ENCODE data around the gene DNAJC22. TPM values are rescaled to one million over a fixed set of nuclear protein-coding genes. Genes with fewer than 3 reads are reported as not detected.

Gene DNAJC22
- total RNA-seq, 1 donor from 2014 or later, result not detected

DNA sequence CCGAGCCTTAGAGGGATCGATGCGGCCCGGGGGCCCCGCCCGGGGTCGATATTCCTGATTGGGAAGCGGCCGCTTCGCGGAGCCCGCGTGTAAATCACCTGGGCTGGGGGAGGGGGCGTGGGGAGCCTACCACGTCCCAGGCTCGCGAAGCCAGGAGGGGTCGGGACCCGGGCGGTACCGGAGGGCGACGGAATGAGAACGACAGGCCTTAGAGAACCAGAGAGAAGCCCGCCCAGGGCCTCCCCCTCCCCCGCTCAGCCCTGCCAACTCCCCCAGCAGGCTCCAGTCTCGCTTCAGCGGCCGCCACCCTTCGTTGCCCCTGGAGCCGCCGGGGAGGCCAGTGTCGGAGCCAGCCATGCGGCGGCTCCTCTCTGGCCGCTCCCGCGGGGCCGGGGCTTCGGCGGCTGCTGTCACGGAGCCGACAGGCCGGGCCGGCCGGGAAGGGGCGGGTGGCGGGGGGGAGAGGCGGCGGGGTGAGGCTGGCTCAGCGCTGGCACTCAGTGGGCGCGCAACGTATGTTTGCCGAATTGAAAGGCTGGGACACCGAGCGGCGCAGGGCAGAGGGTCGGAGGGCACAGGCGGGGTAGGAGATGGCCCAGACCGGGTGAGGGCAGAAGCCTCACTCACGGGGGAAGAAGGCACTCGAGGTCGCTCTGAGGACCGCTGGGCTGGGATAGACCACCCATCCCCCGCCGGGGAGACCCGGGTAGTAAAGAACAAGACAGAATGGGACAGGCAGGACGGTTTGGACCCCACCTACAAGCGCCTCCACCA, 1.4 kb upstream of the DNAJC22 start:
- Histone ChIP-seq H3K4me1 (peaks cover 34 to 50% of the 10 kb centered on the region in 2 donors), H3K27me3 (peaks cover 25% of the 10 kb centered on the region), H3K9me3 (no peaks in the 10 kb centered on the region), H3K27ac (no peak overlapping the region), H3K4me3 (peak overlapping the region; percentile 41 to 69), H3K36me3 (no peaks in the 10 kb centered on the region)
- intact Hi-C loops (cut with DNase I), result loop anchor here (10.0 kb wide), 1 partner anchor 280 kb away; the partner anchor contains the start of genes KMT2D and RHEBL1
- TF ChIP-seq, protein P1, sequence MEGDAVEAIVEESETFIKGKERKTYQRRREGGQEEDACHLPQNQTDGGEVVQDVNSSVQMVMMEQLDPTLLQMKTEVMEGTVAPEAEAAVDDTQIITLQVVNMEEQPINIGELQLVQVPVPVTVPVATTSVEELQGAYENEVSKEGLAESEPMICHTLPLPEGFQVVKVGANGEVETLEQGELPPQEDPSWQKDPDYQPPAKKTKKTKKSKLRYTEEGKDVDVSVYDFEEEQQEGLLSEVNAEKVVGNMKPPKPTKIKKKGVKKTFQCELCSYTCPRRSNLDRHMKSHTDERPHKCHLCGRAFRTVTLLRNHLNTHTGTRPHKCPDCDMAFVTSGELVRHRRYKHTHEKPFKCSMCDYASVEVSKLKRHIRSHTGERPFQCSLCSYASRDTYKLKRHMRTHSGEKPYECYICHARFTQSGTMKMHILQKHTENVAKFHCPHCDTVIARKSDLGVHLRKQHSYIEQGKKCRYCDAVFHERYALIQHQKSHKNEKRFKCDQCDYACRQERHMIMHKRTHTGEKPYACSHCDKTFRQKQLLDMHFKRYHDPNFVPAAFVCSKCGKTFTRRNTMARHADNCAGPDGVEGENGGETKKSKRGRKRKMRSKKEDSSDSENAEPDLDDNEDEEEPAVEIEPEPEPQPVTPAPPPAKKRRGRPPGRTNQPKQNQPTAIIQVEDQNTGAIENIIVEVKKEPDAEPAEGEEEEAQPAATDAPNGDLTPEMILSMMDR (IDR thresholded peaks at IDR 0.05), result no peak
- no peak for DNase-seq (ENCODE audit: low spot score in 2 of 2)

DNA sequence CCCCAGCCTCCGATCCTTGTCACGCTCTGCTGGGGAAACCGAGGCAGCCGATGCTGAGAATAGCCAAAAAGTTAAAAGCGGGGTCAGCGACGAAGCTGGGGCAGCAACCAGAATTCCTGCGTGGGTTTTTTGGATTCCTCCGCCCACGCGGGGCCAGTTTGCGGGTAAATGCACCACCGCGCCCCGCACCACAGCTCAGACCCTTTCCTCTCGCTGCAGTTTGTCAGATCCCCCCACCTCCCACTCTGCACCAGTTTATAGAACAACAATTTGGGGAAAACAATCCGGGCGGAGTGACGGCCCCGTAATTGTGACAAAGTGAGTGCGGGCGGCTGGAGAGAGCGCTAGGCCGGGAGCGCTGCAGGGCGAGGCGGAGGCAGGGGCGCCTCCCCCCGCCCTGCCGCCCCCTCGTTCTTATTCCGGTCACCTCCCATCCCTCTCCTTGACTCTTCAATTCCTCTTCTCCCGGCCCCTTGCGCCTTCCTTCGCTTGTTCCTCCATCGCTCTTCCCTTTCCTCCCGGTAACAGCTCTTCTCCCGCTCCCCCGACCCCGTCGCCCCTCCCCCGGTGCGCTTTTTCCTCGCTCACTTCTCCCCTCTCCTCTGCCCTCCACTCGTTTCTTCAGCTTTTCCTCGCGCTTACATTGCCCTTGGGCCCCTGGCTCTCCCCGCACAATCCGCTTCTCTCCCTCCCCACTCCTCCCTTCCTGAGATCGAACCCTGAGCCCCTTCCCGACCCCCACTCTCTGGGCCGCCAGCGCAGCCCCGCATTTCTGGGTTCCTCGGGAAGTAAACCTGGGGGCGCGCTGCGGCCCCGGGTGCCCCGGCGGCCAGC, 646 bp upstream of the DNAJC22 start:
- intact Hi-C loops (cut with DNase I), result loop anchor here (10.0 kb wide), 1 partner anchor 281 kb away; the partner anchor contains the start of genes KMT2D and RHEBL1
- H3K36me3 ChIP-seq, result no peaks in the 10 kb centered on the region
- peaks cover 34 to 50% of the 10 kb centered on the region in 2 donors for H3K4me1 ChIP-seq
- TF ChIP-seq, protein P1 (IDR thresholded peaks at IDR 0.05), result no peak
- H3K4me3 ChIP-seq, result peak overlapping the region; percentile 41 to 69
- H3K27me3 ChIP-seq, result peaks cover 25% of the 10 kb centered on the region
- H3K27ac ChIP-seq, result no peak overlapping the region
- H3K9me3 ChIP-seq, result no peaks in the 10 kb centered on the region
- no peak for DNase-seq (ENCODE audit: low spot score in 2 of 2)

DNA sequence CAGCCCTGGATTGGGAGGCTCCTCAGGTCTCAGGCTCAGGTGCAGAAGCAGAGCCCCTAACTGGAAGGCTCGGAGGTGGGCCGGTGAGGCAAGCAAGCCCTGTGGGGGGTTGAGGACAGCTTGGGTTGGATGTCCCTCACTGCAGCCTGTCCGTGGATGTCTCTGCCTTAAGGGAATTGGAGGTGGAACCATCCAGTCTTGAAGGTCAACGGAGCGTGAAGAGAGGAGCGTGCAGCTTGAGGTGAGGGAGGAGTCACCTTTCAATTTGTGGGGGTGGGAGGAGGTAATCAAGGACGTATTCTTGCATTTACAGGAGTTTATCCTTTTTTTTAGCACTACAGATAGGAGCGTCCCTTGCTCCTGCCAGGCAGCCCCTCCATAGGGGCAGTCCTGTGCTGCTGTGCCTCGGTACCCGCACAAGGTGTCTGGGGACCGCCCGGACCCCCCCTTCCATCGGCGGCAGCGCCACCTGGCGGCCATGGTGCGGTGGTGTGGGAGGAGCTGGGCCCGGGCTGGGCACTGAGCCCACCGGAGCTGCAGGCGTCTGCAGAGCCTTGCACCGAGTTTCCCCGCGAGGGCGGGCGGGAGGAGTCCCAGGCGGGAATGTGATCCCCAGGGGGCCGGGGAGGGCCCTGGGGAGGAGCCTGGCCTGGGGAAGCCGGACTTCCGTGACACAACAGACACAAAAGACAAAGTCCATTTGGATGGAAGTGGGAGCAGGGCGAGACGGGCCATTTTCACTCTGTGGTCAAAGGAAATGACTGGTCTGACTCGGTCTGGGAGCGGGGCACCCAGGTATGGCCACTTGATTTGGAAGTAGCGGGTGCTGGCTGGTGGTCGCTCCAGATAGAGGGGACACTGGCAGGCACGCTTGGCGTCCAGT, 864 bp downstream of the DNAJC22 start:
- Histone ChIP-seq H3K27ac (no peak overlapping the region), H3K27me3 (peaks cover 25% of the 10 kb centered on the region), H3K4me1 (peaks cover 30 to 49% of the 10 kb centered on the region in 2 donors), H3K4me3 (peak overlapping the region; percentile 41 to 69), H3K9me3 (no peaks in the 10 kb centered on the region), H3K36me3 (no peaks in the 10 kb centered on the region)
- intact Hi-C loops (cut with DNase I), result loop anchor here (10.0 kb wide), 1 partner anchor 283 kb away; the partner anchor contains the start of genes KMT2D and RHEBL1
- TF ChIP-seq, protein P1 (IDR thresholded peaks at IDR 0.05), result peak; percentile 85 to 93 (median 85)
- DNase-seq (ENCODE audit: low spot score in 2 of 2), result peak in 1 of 2 donors; percentile 78

DNA sequence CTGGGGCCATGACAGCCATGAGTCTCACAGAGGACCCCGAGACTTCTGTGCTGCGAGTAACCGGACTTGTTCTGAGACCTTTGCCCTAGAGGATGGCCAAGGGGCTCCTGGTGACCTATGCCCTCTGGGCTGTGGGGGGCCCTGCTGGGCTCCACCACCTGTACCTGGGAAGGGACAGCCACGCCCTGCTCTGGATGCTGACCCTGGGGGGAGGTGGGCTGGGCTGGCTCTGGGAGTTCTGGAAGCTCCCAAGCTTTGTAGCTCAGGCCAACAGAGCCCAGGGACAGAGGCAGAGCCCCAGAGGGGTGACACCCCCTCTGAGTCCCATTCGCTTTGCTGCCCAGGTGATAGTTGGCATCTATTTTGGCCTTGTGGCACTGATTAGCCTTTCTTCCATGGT, 2.1 kb downstream of the DNAJC22 start:
- intact Hi-C loops (cut with DNase I), result loop anchor here (10.0 kb wide), 1 partner anchor 284 kb away; the partner anchor contains the start of genes KMT2D and RHEBL1
- H3K36me3 ChIP-seq, result no peaks in the 10 kb centered on the region
- no peak for DNase-seq (ENCODE audit: low spot score in 2 of 2)
- H3K9me3 ChIP-seq, result no peaks in the 10 kb centered on the region
- TF ChIP-seq, protein P1 (IDR thresholded peaks at IDR 0.05), result no peak
- no peak overlapping the region for H3K27ac ChIP-seq
- peaks cover 25% of the 10 kb centered on the region for H3K27me3 ChIP-seq
- H3K4me1 ChIP-seq, result peaks cover 23 to 38% of the 10 kb centered on the region in 2 donors
- H3K4me3 ChIP-seq, result no peak overlapping the region

DNA sequence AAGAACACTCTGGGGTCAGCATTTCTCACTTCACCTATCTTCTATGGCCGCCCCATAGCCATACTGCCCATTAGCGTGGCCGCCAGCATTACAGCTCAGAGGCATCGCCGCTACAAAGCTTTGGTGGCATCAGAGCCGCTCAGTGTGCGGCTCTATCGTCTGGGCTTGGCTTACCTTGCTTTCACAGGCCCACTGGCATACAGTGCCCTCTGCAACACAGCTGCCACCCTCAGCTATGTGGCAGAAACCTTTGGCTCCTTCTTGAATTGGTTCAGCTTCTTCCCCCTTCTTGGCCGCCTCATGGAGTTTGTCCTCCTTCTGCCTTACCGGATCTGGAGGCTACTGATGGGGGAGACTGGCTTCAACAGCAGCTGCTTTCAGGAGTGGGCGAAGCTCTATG, 2.6 kb downstream of the DNAJC22 start:
- no peak overlapping the region for H3K4me3 ChIP-seq
- no peak for DNase-seq (ENCODE audit: low spot score in 2 of 2)
- TF ChIP-seq, protein P1 (IDR thresholded peaks at IDR 0.05), result no peak
- H3K27me3 ChIP-seq, result peaks cover 21% of the 10 kb centered on the region
- H3K4me1 ChIP-seq, result peaks cover 23 to 34% of the 10 kb centered on the region in 2 donors
- no peaks in the 10 kb centered on the region for H3K9me3 ChIP-seq
- H3K36me3 ChIP-seq, result no peaks in the 10 kb centered on the region
- H3K27ac ChIP-seq, result no peak overlapping the region
- intact Hi-C loops (cut with DNase I), result loop anchor here (10.0 kb wide), 1 partner anchor 284 kb away; the partner anchor contains the start of genes KMT2D and RHEBL1
